ENCODE measurements around the gene ARHGAP15. TPM values are rescaled to one million over a fixed set of nuclear protein-coding genes. Genes with fewer than 3 reads are reported as not detected.

Gene ARHGAP15
- total and polyA plus RNA-seq, 4 donors = 3.8 to 17.9 (median 13.2) TPM

GRCh38 chr2:143720095-143720664 lies 591.0 kb downstream of the ARHGAP15 start:
- Histone ChIP-seq H3K27me3 (ENCODE audit: control insufficient read depth in 4 of 4, insufficient read depth in 4 of 4, low read length in 3 of 4) (no peaks in the 10 kb centered on the region), H3K4me3 (ENCODE audit: low read depth in 1 of 3, low read length in 3 of 3) (no peak overlapping the region), H3K36me3 (ENCODE audit: control insufficient read depth in 4 of 4, insufficient read depth in 3 of 4, low read depth in 1 of 4, low read length in 3 of 4) (no peaks in the 10 kb centered on the region), H3K27ac (ENCODE audit: low read depth in 1 of 2, low read length in 2 of 2) (no peak overlapping the region), H3K9me3 (ENCODE audit: control insufficient read depth in 4 of 4, low read length in 3 of 4) (no peaks in the 10 kb centered on the region), H3K4me1 (ENCODE audit: control insufficient read depth in 4 of 4, insufficient read depth in 4 of 4, low read length in 3 of 4) (no peaks in the 10 kb centered on the region), H3K9ac (ENCODE audit: low read depth in 1 of 2, low read length in 2 of 2) (no peak overlapping the region)
- WGBS = 86% methylated on average over 17 of the region's 17 CpGs
- DNase-seq (ENCODE audit: low spot score) = no peak
- TF ChIP-seq FOXA1 (IDR thresholded peaks at IDR 0.05) = no peak
- no peak for TF ChIP-seq JUND (IDR thresholded peaks at IDR 0.05)
- no peak for TF ChIP-seq CTCF (IDR thresholded peaks at IDR 0.05; ENCODE audit: low read depth, low read length, missing input control)
- TF ChIP-seq SP1 (IDR thresholded peaks at IDR 0.05) = no peak
- no peak for TF ChIP-seq TAF1 (conservative IDR thresholded peaks at IDR 0.05)
- TF ChIP-seq RXRA (IDR thresholded peaks at IDR 0.05) = no peak
- no peak for TF ChIP-seq HNF4A (conservative IDR thresholded peaks at IDR 0.05)
- TF ChIP-seq EGR1 (IDR thresholded peaks at IDR 0.05; ENCODE audit: low read depth in 2 of 2) = no peak
- TF ChIP-seq, protein P1, sequence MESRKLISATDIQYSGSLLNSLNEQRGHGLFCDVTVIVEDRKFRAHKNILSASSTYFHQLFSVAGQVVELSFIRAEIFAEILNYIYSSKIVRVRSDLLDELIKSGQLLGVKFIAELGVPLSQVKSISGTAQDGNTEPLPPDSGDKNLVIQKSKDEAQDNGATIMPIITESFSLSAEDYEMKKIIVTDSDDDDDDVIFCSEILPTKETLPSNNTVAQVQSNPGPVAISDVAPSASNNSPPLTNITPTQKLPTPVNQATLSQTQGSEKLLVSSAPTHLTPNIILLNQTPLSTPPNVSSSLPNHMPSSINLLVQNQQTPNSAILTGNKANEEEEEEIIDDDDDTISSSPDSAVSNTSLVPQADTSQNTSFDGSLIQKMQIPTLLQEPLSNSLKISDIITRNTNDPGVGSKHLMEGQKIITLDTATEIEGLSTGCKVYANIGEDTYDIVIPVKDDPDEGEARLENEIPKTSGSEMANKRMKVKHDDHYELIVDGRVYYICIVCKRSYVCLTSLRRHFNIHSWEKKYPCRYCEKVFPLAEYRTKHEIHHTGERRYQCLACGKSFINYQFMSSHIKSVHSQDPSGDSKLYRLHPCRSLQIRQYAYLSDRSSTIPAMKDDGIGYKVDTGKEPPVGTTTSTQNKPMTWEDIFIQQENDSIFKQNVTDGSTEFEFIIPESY (IDR thresholded peaks at IDR 0.05) = no peak
- TF ChIP-seq ATF3 (IDR thresholded peaks at IDR 0.05) = no peak
- TF ChIP-seq GABPA (IDR thresholded peaks at IDR 0.05 in 1 of 2, conservative IDR thresholded peaks at IDR 0.05 in 1 of 2) = no peak

DNA sequence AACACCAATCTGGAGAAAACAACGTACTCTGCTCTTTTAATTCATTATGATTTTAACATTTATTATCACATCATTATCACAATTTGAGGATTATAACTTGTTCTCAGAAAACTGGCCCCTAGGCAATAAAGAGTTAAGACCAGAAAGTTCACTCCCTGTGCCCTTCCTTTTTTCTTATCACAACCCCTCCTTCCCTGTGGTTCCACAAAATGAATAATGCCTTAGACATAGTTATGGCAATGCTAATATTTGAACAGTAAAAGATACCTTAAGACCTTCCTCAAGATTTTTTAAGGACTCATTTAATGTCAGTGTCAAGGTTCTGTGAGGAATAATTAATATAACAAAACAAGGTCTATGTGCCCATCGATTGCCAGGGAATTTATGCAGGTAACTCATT lies 596.2 kb downstream of the ARHGAP15 start:
- no peak overlapping the region for H3K9ac ChIP-seq (ENCODE audit: low read depth in 1 of 2, low read length in 2 of 2)
- no peaks in the 10 kb centered on the region for H3K4me1 ChIP-seq (ENCODE audit: control insufficient read depth in 4 of 4, insufficient read depth in 4 of 4, low read length in 3 of 4)
- H3K36me3 ChIP-seq (ENCODE audit: control insufficient read depth in 4 of 4, insufficient read depth in 3 of 4, low read depth in 1 of 4, low read length in 3 of 4) = no peaks in the 10 kb centered on the region
- no peak overlapping the region for H3K27ac ChIP-seq (ENCODE audit: low read depth in 1 of 2, low read length in 2 of 2)
- H3K27me3 ChIP-seq (ENCODE audit: control insufficient read depth in 4 of 4, insufficient read depth in 4 of 4, low read length in 3 of 4) = no peaks in the 10 kb centered on the region
- H3K9me3 ChIP-seq (ENCODE audit: control insufficient read depth in 4 of 4, low read length in 3 of 4) = no peaks in the 10 kb centered on the region
- no peak for TF ChIP-seq HNF4G (IDR thresholded peaks at IDR 0.05)
- TF ChIP-seq EGR1 (IDR thresholded peaks at IDR 0.05; ENCODE audit: low read depth in 2 of 2) = no peak
- DNase-seq (ENCODE audit: low spot score) = no peak
- H3K4me3 ChIP-seq (ENCODE audit: low read depth in 1 of 3, low read length in 3 of 3) = no peak overlapping the region
- WGBS = 60% methylated on average over 2 of the region's 2 CpGs

GRCh38 chr2:143726151-143726845 lies 597.1 kb downstream of the ARHGAP15 start:
- WGBS = 84% methylated on average over 6 of the region's 6 CpGs
- DNase-seq (ENCODE audit: low spot score) = no peak
- TF ChIP-seq HNF4G (IDR thresholded peaks at IDR 0.05) = no peak
- no peak for TF ChIP-seq YY1 (IDR thresholded peaks at IDR 0.05)
- no peak for TF ChIP-seq EGR1 (IDR thresholded peaks at IDR 0.05; ENCODE audit: low read depth in 2 of 2)
- no peak for TF ChIP-seq CTCF (IDR thresholded peaks at IDR 0.05; ENCODE audit: low read depth, low read length, missing input control)
- TF ChIP-seq FOXA1 (IDR thresholded peaks at IDR 0.05) = no peak
- TF ChIP-seq, protein P1 (IDR thresholded peaks at IDR 0.05) = no peak
- TF ChIP-seq NR2F2 (IDR thresholded peaks at IDR 0.05) = no peak
- TF ChIP-seq SP1 (IDR thresholded peaks at IDR 0.05) = no peak
- no peak for TF ChIP-seq TAF1 (conservative IDR thresholded peaks at IDR 0.05)
- no peak for TF ChIP-seq ATF3 (IDR thresholded peaks at IDR 0.05)
- TF ChIP-seq JUND (IDR thresholded peaks at IDR 0.05) = no peak

More at GRCh38 chr2:143726151-143726845, 597.1 kb downstream of the ARHGAP15 start:
- no peaks in the 10 kb centered on the region for H3K9me3 ChIP-seq (ENCODE audit: control insufficient read depth in 4 of 4, low read length in 3 of 4)
- no peak overlapping the region for H3K9ac ChIP-seq (ENCODE audit: low read depth in 1 of 2, low read length in 2 of 2)
- H3K36me3 ChIP-seq (ENCODE audit: control insufficient read depth in 4 of 4, insufficient read depth in 3 of 4, low read depth in 1 of 4, low read length in 3 of 4) = no peaks in the 10 kb centered on the region
- H3K27ac ChIP-seq (ENCODE audit: low read depth in 1 of 2, low read length in 2 of 2) = no peak overlapping the region
- no peak overlapping the region for H3K4me3 ChIP-seq (ENCODE audit: low read depth in 1 of 3, low read length in 3 of 3)
- no peaks in the 10 kb centered on the region for H3K27me3 ChIP-seq (ENCODE audit: control insufficient read depth in 4 of 4, insufficient read depth in 4 of 4, low read length in 3 of 4)
- H3K4me1 ChIP-seq (ENCODE audit: control insufficient read depth in 4 of 4, insufficient read depth in 4 of 4, low read length in 3 of 4) = no peaks in the 10 kb centered on the region

Data from liver (tissue), 9 donors.